Astrocyte (in vitro differentiated cells and primary cell): Measurements from ENCODE around the gene AEBP2.

Experiments
- EZH2 ChIP-seq: IDR thresholded peaks from 2 replicates; pipeline ENCODE4 v1.6.1; 2012; ENCODE audit warnings: mild to moderate bottlenecking, low read length, inconsistent platforms; ENCODE audit not compliant: insufficient read depth
- TF ChIP-seq, protein P1 (sequence below): IDR thresholded peaks from 2 replicates; pipeline ENCODE4 v1.5.1; 2011; ENCODE audit warnings: low read depth, mild to moderate bottlenecking, inconsistent platforms, low read length, moderate library complexity; ENCODE audit not compliant: insufficient read depth

DNA sequence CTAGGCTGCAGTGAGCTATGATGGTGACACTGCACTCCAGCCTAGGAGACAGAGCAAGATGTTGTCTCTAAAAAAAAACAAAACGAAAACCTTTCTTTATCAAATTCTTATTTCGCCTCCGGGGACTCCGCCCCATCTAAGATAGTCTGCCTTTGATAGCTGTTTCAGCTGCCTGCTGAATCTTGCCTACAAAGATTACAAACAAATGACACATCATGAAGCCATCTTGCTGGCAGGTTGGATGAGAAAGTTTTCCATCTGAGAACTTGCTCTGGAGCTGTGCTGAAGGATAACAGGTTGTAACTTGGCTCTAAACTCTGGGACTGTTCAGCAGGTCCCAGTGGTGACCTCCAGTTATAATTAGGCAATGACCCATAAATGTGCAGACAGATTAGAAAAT lies 41.8 kb upstream of the AEBP2 start:
- TF ChIP-seq, protein P1, sequence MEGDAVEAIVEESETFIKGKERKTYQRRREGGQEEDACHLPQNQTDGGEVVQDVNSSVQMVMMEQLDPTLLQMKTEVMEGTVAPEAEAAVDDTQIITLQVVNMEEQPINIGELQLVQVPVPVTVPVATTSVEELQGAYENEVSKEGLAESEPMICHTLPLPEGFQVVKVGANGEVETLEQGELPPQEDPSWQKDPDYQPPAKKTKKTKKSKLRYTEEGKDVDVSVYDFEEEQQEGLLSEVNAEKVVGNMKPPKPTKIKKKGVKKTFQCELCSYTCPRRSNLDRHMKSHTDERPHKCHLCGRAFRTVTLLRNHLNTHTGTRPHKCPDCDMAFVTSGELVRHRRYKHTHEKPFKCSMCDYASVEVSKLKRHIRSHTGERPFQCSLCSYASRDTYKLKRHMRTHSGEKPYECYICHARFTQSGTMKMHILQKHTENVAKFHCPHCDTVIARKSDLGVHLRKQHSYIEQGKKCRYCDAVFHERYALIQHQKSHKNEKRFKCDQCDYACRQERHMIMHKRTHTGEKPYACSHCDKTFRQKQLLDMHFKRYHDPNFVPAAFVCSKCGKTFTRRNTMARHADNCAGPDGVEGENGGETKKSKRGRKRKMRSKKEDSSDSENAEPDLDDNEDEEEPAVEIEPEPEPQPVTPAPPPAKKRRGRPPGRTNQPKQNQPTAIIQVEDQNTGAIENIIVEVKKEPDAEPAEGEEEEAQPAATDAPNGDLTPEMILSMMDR, result no peak
- TF ChIP-seq EZH2, result no peak
